GM21737 (cell line): ENCODE results near the gene ANKRD13D.

ENCODE experiments used
- ATAC-seq: cut with Tn5 transposase; IDR thresholded peaks from one replicate; pipeline ENCODE4 v1.9.1; 2021; ENCODE audit warnings: mild to moderate bottlenecking, moderate library complexity; ENCODE audit not compliant: unreplicated experiment

ANKRD13D gene

DNA sequence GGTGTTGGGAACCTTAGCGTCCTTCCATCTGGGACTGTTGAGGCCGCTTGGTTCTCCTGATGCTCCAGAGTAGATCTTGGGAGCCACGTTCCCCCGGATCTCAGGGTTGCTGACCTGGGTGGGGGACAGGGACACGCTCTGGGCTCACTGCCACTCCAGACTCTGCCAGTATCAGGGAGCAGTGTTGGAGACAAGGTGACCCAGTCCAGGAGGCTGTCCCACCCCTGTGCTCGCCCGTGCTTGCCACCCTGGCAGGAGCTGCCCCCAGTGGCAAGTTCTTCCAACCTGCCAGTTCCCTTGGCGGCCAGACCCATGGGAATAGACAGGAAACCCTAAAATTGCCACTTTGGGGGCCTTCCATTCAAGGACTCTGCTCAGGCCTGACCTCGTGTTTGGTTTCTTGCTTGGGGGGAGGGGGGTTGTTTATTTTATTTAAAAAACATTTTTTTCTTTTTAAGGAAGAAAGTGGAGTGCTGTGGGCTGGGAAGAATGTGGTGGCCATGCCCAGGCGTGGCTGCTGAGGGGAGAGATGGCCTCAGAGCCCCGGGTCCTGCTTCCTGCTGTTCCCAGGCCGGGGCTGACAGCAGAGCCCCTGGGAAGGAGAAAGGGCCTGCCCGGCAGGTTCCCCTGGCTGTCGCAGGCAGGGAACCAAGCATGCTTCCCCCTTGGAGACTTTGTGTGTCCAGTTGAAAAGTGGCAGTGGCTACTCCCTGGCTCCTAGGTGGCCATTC, 15.7 kb upstream of the ANKRD13D start:
- ATAC-seq = no peak

DNA sequence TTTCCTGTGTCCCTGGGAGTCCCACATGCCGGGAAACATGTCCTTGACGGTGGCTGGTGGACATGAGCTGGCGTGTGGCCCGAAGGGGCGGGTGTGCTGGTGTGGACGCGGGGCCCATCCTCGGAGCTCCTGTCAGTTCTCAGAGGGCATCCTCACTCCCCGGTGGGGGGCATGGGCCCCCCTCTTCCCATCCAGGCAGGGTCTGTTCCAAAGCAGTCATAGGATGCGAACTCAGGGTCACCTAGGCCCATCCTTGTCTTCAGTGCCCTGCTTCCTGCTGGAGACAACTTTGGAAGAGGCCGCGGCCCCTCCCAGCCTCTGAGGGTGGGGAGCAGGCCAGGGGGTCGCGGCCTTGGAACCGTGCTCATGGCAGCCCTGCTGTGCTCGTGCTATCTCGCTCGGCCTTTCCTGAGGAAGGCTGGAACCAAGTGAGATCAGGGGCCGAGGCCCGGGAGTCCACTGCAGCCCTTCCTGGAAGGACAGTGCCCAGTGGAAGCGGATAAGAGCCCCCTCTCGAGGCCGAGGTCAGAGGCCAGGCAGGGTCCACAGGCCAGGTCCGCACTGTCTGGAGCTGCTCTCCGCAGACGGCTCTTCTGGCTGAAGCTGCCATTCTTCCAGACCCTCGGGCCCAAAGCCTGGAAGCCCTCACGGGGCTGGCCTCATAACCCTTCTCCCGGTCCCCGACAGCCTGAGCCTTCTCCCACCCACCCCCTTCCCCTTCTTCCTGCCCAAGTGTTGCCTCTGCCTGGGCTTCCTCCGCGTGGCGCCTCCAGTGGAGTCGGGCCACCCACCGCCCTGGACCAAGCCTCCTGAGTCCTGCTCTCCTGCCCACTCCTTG, 14.1 kb upstream of the ANKRD13D start:
- ATAC-seq = no peak

DNA sequence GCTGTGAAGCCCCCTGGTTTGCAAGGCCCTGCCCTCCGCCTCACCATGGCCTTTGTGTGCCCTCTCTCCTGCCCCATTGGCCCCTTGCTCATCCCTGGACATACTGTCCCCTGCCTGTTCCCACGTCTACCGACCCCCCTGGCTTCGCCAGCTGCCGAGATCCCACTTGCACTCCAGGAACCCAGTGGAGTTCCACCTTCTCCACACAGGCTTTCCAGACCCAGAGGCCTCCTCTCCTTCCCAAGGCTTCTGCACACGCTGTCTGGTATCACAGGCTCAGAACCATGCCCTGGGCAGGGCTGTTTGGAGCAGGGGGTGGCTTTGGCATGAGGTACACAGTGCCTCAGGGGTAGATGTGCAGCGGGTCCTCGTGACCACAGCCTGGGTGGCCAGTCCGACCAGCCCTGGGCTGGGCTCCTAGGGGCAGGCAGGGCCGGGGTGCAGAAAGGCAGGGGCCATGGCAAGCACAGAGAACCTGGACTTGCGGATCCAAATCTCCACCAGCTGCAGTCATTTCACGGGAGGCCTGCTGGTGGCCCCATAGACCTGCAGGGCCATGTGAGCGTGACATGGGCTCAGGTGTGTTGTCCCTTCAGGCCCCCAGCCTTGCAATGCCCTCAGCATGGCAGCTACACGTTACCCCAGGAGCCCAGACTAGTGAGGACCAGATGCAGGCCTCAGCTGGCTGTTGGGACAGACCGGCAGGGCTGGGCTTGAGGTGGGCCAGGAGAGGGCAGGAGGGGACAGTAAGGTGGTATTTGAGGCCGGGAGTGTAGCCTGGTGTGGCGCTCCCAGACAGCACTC, 13.3 kb upstream of the ANKRD13D start:
- no peak for ATAC-seq

DNA sequence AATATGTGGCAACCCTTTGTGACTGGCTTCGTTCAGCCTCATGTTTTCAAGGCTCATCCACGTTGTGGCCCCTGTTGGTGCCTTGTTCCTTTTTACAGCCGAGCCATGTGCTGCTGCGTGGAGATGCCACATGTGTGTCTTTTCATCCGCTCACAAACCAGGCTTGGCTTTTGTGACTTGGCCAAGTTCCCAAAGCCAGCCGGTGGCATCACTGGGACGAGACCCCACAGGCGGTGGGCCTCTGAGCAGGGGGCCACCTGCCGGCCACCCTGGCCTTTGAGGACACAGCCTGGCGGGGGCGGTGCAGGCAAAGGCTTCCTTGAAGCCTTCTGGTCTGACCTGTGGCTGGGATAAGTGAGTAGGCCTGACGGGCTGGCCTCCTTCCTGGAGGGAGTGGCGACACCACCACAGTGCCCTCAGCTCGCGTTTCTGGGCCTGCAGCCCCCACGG, 12.3 kb upstream of the ANKRD13D start:
- ATAC-seq = peak; percentile 5

DNA sequence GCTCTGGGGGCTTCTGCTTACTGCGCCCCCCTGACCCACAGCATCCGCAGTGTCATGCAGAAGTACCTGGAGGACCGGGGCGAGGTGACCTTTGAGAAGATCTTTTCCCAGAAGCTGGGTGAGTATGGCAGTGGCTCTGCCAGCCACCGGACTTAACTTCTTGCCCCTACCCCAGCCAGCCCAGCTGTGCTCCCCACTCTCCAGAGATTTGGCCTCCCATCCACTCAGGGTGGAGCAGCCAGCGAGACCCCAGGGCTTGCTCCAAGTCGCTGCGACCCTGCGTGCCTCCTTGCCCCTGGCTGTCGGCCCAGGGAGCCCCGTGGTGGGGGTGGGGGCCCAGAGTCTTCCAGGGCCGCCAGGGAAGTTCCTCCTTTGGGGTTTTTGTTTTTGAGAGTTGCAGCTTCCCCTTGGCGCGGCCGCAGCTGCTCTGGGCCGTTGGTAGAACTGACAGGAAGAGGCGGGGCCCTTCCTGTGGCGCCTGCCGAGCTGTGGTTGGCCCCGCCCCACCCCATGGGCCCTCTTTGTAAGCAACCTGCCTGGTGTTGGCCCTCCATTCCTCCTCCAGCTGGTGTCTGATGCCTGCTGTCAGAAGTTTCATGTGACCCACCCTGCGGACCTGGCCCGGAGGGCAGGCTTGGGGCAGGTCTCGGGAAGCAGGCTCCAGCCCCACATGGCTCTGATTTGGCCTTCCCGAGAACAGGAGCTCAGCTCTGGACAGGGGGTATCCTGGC, 11.7 kb upstream of the ANKRD13D start:
- peak; percentile 73 for ATAC-seq

DNA sequence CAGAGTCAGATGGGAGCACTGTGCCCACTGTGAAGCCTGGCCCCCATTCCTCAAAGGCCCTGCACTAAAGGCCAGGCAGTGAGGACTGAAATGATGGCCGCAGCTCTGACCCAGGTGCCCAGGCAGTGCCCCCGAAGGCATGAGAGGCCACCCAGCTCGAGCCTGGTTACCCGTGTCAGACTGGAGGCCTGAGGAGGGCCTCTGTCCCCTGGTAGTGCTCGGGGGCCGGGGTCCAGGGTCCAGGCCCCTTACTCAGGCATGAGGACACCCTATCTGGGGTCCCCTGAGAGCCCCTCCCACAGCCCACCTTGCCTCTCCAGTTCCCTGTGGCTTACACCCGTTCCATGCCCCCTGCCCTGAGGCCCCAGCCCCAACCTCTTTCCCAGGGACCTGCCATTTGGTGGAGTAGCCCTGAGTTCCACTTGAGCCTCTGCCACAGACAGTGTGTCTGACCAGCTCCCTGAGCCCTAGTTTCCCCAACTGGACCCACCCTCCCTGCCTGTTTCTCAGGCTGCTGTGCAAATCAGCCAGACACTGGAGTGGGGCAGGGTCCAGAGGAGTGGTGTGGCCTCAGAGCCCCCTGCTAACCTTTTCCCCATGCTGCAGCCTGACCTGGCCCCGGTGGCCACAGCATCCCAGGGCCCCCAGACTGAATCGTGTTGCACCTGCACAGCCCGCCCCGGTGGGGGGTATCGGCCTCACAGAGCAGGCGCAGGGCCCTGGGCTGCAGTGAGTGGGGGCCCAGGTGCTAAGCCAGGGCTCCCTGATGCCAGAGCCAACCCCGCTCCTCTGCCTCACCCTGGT, 10.8 kb upstream of the ANKRD13D start:
- no peak for ATAC-seq

DNA sequence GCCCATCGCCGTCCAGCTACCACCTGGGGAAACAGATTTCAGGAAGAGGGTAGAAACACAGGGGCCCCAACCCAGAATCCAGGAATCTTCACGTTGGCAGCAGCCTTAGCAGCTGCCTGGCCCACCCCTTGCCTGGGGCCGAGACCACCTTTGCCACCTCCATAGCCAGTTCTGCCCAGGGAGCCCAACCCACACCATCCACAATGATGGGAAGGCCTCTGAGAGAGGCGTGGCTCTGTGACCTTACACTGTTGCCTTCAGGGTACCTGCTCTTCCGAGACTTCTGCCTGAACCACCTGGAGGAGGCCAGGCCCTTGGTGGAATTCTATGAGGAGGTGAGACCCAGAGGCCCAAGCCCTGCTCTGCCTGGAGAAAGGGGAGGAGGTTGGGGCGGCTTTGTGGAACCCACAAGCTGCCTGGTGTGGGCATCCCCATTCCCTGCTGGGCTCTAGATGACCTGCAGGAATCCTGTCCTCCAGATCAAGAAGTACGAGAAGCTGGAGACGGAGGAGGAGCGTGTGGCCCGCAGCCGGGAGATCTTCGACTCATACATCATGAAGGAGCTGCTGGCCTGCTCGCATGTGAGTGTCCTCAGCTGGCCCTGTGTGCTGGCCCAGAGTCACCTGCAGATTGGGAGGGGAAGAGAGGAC, 10.0 kb upstream of the ANKRD13D start:
- no peak for ATAC-seq

DNA sequence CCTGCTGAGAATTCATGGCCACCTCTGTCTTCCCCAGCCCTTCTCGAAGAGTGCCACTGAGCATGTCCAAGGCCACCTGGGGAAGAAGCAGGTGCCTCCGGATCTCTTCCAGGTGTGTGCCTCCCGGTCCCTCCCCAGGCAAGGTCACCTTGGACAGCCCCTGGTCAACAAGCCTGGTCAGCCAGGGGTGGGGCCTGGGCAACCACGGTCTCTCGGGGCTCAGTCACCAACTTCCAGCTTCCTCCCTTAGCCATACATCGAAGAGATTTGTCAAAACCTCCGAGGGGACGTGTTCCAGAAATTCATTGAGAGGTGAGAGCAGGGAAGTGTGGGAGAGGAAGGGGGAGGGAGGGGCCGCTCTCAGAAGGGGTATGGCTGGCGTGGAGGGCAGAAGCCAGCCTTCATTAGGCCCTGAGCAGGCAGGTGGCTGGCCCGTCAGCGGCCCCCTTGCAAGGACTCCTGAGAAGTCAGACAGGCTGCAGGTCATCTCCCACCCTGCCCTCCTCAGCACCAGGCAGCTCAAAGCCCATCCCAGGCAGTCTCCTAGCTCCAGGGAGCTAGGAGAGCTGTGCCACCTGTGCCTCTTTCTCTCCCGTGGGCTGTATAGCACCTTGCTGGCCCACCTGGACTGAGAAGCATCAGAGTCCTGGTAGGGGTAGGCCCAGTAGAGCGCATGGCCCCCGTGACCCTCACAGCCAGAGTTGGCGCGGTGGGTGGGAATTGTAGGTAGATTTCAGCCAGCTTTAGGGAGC, 9.3 kb upstream of the ANKRD13D start:
- ATAC-seq = no peak

DNA sequence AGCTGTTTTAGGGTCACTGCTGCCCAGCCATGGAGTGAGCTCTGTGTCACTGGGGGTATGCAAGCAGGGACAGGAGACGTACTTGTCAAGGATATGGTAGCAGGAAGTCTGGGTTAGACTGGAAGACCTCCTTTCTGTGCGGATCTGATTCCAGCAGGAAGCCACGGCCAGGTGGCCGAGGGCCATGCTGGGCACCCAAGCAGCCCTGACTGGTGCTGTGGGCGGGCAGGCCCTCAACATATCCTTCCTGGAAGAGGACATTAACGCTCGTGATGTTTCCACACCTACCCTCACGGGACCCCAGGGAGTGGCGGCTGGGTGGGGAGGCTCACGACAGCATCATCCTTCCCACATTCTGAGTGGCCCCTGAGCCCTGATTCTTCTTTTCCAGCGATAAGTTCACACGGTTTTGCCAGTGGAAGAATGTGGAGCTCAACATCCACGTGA, 8.7 kb upstream of the ANKRD13D start:
- no peak for ATAC-seq

DNA sequence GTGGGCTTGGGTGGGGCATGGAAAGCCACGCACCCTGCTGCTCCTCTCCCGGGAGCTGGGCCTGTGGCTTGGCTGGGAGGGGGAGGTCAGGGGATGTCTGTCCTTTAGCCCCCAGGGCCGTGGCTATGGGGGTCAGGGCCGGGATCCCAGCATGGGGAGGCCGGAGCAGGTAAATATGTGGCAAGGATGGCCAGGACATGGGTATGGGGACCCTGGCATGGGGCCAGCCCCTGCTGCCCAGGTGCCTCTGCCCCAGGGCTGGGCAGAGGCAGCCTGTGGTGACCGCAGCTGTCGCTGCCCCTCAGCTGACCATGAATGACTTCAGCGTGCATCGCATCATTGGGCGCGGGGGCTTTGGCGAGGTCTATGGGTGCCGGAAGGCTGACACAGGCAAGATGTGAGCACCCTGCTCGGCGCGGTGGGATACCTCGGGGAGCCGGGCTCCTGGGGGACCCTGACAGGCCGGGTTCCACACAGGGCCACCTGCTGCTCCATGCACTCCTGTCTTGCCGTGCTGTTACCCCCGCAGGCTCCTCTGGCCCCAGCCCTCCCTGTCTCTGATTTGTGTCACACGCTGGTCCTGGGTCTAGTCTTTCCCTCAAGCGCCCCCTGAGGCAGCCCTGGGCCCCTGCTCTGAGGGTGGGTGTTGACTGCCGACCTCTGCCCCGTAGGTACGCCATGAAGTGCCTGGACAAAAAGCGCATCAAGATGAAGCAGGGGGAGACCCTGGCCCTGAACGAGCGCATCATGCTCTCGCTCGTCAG, 8.1 kb upstream of the ANKRD13D start:
- ATAC-seq = no peak

DNA sequence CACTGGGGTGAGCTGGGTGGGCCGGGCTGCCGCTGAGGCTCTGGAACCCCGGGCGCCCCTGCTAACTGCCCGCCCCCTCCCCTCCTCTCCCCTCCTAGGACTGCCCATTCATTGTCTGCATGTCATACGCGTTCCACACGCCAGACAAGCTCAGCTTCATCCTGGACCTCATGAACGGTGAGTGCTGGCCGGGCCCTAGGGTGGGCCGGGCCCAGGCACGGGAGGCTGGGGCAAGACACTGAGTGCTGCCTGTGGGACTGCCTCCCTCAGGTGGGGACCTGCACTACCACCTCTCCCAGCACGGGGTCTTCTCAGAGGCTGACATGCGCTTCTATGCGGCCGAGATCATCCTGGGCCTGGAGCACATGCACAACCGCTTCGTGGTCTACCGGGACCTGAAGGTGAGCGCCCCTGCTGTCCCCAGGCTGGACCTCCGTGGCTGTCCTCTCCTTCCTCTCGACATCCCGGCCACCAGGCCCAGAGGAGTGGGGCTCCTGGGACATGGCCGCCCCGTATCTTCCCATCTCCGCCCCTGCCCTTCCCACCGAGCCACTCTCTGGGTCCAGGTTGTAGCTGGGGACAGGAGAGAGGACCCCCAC, 7.5 kb upstream of the ANKRD13D start:
- no peak for ATAC-seq

DNA sequence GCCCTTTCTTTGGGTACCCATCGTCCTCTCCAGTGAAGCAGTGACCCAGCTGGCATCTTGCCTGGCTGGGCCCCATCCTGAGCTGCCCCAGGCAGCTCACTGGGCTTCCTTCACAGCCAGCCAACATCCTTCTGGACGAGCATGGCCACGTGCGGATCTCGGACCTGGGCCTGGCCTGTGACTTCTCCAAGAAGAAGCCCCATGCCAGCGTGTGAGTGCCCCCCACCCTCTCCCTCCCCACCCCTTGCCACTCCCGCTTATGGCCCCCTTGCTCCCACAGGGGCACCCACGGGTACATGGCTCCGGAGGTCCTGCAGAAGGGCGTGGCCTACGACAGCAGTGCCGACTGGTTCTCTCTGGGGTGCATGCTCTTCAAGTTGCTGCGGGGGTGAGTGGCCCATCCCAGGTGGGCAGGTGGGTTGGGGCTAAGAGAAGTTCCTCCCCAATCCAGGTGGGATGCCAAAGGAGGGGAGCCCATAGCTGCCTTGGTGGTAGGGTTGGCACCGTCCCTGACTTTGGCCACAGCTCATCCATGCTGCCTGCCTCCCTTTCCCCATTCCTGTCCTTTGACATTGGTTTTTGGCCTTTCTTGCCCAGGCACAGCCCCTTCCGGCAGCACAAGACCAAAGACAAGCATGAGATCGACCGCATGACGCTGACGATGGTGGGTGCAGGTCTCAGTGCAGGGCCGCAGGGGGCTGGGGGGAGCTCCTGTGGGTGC, 6.8 kb upstream of the ANKRD13D start:
- no peak for ATAC-seq

DNA sequence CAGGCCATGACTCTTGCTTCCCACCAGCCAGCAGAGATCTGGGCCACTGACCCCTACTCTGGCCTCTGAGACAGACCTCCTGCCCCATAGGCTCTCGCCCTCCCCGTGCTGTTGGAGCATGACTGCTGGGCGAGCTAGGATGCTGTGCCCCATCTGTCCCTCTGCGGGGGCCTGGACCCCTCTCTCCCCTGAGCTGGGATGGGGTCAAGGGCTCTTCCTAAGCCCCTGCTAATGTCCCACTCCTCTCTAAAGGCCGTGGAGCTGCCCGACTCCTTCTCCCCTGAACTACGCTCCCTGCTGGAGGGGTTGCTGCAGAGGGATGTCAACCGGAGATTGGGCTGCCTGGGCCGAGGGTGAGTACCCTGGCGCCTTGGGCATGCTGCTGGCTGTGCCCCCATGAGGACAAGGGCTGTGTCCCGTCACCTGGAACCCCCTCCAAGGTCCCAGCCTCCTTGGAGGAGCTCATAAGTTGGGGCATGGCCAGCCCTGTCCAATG, 6.2 kb upstream of the ANKRD13D start:
- no peak for ATAC-seq

DNA sequence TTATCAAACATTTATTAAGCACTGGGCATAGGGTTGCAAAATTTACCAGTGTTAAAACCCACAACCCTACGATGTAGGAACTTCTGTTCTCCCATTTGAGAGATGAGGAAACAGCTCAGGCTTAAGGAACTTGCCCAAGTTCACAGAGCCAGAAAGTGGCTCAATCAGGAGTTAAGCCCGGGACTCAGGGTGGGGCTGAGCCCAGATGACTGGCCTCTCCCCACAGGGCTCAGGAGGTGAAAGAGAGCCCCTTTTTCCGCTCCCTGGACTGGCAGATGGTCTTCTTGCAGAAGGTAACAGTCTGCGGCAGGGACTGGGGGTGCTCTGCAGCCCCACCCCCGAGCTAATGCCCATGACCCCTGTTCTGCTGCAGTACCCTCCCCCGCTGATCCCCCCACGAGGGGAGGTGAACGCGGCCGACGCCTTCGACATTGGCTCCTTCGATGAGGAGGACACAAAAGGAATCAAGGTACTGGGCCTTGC, 5.6 kb upstream of the ANKRD13D start:
- no peak for ATAC-seq

DNA sequence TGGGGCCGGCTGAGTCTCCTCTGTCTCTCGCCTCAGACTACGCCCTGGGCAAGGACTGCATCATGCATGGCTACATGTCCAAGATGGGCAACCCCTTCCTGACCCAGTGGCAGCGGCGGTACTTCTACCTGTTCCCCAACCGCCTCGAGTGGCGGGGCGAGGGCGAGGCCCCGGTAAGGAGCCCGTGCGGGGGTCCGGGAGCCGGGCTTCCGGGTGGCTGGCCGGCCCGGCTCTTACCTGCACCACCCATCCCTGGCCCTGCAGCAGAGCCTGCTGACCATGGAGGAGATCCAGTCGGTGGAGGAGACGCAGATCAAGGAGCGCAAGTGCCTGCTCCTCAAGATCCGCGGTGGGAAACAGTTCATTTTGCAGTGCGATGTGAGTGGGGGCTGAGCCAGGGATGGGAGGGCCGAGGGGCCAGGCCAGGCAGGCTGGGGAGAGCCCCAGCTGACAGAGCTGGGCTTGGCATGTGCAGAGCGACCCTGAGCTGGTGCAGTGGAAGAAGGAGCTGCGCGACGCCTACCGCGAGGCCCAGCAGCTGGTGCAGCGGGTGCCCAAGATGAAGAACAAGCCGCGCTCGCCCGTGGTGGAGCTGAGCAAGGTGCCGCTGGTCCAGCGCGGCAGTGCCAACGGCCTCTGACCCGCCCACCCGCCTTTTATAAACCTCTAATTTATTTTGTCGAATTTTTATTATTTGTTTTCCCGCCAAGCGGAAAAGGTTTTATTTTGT, 4.1 kb upstream of the ANKRD13D start:
- no peak for ATAC-seq
